Frontal cortex (tissue), 4 donors: Measurements from ENCODE around the gene NLK. TPM values are rescaled to one million over a fixed set of nuclear protein-coding genes. Genes with fewer than 3 reads are reported as not detected.
"Not testable (repeated sequence)": the region's sequence is repeated elsewhere in the genome, so short reads cannot be mapped to it uniquely, and the experiment has no call there.

ENCODE experiments used
- DNase-seq, 2 donors: peaks; one replicate each; pipeline ENCODE4 v3.0.0; 2012; ENCODE audit warnings: low spot score in 2 of 2
- FAIRE-seq: peaks from 2 replicates; lab custom pipeline; 2012; peaks lifted over from hg19 to GRCh38; lab: Jason Lieb, UNC
- total RNA-seq: library from RNA; depleted of rRNA; stranded (reverse); fragments of >200 nt; gene quantifications from one replicate; pipeline ENCODE4 v1.2.3, GENCODE V29; 2014
- donor health status: control.
- donor health status: control.
- donor health status: control.

Gene NLK
- total RNA-seq, 1 donor from 2014 or later, result 73.0 TPM

GRCh38 chr17:28221751-28222414 lies 179.4 kb downstream of the NLK start:
- FAIRE-seq (no peak), DNase-seq (no peak)

DNA sequence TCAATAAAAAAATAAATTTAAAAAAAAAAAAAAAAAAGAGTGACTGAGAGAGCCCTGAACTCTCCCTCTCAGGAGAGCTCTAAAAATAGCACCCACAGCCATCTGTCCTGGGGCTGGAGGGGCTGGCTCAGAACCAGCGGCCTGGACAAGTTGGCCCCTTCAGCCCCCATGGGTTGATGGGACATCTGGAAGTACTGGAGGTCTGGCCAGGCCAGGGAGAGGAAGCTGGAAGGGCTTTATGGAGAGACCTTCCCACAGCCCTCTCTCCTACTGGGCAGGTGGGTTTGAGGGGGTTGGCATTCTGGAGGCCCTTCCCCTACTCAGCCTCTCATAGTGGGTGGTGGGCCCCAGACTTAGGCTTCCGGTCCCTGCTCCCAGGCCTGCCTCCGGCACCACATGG lies 182.8 kb downstream of the NLK start:
- DNase-seq (no peak), FAIRE-seq (no peak)

- DNase-seq, result no peak
- FAIRE-seq, result no peak
Measured at GRCh38 chr17:28225867-28226266, 183.4 kb downstream of the NLK start.

DNA sequence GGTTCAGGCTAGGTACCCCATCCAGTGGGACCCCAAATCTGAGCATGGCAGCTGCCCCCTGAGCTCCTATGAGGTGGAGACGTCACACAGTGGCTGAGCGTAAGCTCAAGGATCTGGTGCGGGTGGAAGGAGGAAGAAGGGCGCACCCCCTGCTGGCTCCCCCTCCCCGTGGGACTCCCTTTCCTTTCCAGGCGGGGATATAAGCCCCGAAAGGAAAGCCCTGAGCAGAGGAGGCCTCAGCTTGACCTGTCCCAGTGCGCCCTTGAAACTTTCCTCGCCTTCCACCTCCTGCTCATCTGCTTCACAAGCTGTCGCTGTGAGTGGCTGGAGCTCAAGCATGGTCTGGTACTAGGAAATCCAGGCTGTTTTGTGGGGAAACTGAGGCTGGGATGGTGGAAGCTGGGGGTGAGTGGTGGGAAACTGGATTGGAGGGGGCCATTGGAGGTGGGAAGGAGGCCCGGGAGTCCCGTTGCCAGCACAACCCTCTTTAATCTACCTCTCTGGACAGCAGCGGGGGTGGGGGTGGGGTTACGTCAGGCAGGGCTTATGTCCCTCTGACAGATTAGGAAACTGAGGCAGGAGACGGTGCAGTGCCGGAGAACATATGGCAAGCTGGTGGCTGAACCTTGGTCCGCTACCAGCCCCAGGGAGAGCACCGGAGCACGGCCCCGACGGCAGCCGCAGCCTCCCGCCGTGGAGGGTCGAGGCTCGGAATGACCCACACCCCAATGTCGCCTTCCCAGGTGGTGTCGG lies 184.3 kb downstream of the NLK start:
- no peak for FAIRE-seq
- no peak for DNase-seq

DNA sequence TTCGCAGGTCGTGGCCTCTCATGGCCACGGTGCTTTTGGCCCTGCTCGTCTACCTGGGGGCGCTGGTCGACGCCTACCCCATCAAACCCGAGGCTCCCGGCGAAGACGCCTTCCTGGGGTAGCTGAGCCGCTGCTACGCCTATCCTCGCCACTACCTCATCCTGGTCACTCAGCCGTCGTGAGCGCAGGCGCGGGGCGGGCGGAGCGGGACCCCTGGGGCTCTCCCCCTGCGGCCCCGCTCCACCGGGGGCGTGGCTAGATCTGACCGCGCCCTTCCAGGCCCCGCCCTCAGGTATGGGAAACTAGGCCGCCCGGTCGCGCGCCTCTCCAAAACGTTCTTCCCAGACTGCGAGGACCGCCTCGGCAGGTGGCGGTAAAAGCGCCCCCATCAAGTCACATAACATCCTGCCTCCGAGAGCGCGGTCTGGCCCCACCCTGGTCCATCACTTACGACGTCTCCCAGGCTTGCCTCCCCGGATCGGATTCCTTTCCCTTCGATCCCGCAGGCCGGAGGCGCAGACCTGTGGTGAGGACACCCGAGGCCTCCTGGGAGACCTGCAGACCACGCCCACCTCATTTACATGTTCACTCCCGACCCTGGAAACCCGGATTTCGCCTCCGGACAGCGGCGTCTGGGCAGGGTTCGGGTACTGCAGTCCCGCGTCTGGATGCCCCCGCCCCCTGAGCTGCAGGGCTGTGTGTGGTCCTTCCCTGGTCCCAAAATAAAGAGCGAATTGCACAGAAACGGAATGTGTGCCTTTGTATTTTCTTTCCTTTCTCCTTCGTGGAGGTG lies 185.0 kb downstream of the NLK start:
- DNase-seq (peak in 1 of 2 donors; percentile 64), FAIRE-seq (no peak)

- DNase-seq, result no peak
- no peak for FAIRE-seq
Measured at GRCh38 chr17:28228109-28228840, 185.8 kb downstream of the NLK start.

GRCh38 chr17:28228986-28229729 lies 186.7 kb downstream of the NLK start:
- FAIRE-seq (no peak), DNase-seq (no peak)

DNA sequence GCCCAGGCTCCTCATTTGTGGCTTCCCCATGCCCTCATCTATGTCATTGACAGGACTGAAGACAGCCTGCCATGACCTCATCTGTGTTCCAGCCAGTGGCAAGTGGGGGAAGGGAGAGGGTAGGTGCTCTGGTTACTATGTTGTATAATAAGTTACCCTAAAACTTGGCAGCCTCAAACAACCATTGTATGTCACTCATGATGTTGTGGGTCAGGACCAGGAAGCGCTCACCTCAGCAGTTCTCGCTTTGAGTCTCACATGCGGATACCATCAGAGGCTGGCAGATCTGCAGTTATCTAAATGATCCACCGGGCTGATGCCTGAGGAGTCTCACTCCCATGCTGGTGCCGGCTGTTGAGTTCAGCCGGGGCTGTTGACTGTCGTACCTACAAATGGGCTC lies 187.5 kb downstream of the NLK start:
- DNase-seq (no peak), FAIRE-seq (no peak)

- not testable (repeated sequence) for FAIRE-seq
Measured at GRCh38 chr17:28230607-28231006, 188.1 kb downstream of the NLK start.

GRCh38 chr17:28231624-28232023 lies 189.1 kb downstream of the NLK start:
- FAIRE-seq, DNase-seq: not testable (repeated sequence)

More at GRCh38 chr17:28230607-28231006, 188.1 kb downstream of the NLK start:
- not testable (repeated sequence) for DNase-seq

- DNase-seq, FAIRE-seq: not testable (repeated sequence)
Measured at GRCh38 chr17:28232966-28233870, 190.7 kb downstream of the NLK start.

GRCh38 chr17:28233872-28234856 lies 191.7 kb downstream of the NLK start:
- DNase-seq, result not testable (repeated sequence)

GRCh38 chr17:28235066-28235700 lies 192.7 kb downstream of the NLK start:
- DNase-seq, FAIRE-seq: not testable (repeated sequence)

More at GRCh38 chr17:28233872-28234856, 191.7 kb downstream of the NLK start:
- FAIRE-seq, result not testable (repeated sequence)

- FAIRE-seq, DNase-seq: not testable (repeated sequence)
Measured at GRCh38 chr17:28236033-28236653, 193.7 kb downstream of the NLK start.

- not testable (repeated sequence) for FAIRE-seq
Measured at GRCh38 chr17:28238547-28239270, 196.2 kb downstream of the NLK start.

More at GRCh38 chr17:28238547-28239270, 196.2 kb downstream of the NLK start:
- not testable (repeated sequence) for DNase-seq
